Measurements from ENCODE around the gene ATF4. TPM values are rescaled to one million over a fixed set of nuclear protein-coding genes. Genes with fewer than 3 reads are reported as not detected.

Gene ATF4
- total and polyA plus RNA-seq, 7 experiments from 2014 or later = 68.9 to 293 (median 243) TPM

- no peak for ATAC-seq
- Mint-ChIP-seq H3K27ac (no peak overlapping the region), H3K9me3 (no peaks in the 10 kb centered on the region), H3K27me3 (peaks cover 0 to 2% (median 0%) of the 10 kb centered on the region in 5 donors), H3K4me3 (no peak overlapping the region), H3K36me3 (no peaks in the 10 kb centered on the region), H3K4me1 (peaks cover 6 to 10% (median 6%) of the 10 kb centered on the region in 7 donors)
- no peaks in the 10 kb centered on the region for H3K36me3 ChIP-seq (ENCODE audit: control insufficient read depth in 2 of 3, insufficient read depth in 3 of 3, low read length in 3 of 3)
- intact Hi-C loops (cut with micrococcal nuclease) = no loop called here
- CTCF ChIA-PET = interaction anchor here (0.6 kb wide), 1 partner anchor 28 kb away, joined by 3 read pairs; no protein-coding TSS in a partner anchor
- H3K9me3 ChIP-seq (ENCODE audit: control insufficient read depth in 2 of 3, low read length in 3 of 3) = no peaks in the 10 kb centered on the region
- no peak for DNase-seq
- H3K27me3 ChIP-seq (ENCODE audit: control insufficient read depth in 2 of 2, insufficient read depth in 2 of 2, low read length in 2 of 2) = no peaks in the 10 kb centered on the region
- POLR2A ChIA-PET = no interaction called here
- H3K4me3 ChIP-seq (ENCODE audit: low read length) = no peak overlapping the region
- H3K4me1 ChIP-seq (ENCODE audit: control insufficient read depth in 2 of 2, insufficient read depth in 2 of 2, low read length in 2 of 2) = no peaks in the 10 kb centered on the region
- no peak overlapping the region for H3K27ac ChIP-seq (ENCODE audit: low read depth, low read length)
Measured at GRCh38 chr22:39487826-39488520, 32.4 kb upstream of the ATF4 start.

DNA sequence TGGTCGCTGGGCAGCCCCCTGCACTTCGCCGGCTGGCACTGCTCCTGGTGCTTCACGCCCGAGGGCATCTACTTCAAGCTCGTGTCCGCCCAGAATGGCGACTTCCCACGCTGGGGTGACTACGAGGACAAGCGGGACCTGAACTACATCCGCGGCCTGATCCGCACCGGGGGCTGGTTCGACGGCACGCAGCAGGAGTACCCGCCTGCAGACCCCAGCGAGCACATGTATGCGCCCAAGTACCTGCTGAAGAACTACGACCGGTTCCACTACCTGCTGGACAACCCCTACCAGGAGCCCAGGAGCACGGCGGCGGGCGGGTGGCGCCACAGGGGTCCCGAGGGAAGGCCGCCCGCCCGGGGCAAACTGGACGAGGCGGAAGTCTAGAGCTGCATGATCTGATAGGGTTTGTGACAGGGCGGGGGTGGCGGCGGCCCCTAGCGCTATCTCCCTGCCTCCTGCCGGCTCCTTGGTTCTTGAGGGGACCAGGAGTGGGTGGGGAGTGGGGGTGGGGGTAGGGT lies 31.7 kb upstream of the ATF4 start:
- no peaks in the 10 kb centered on the region for H3K27me3 ChIP-seq (ENCODE audit: control insufficient read depth in 2 of 2, insufficient read depth in 2 of 2, low read length in 2 of 2)
- H3K4me1 Mint-ChIP-seq = peaks cover 6 to 14% (median 10%) of the 10 kb centered on the region in 7 donors
- intact Hi-C loops (cut with micrococcal nuclease) = no loop called here
- POLR2A ChIA-PET = no interaction called here
- H3K27ac Mint-ChIP-seq = no peak overlapping the region
- no peak for ATAC-seq
- no peaks in the 10 kb centered on the region for H3K36me3 Mint-ChIP-seq
- H3K9me3 ChIP-seq (ENCODE audit: control insufficient read depth in 2 of 3, low read length in 3 of 3) = no peaks in the 10 kb centered on the region
- no peaks in the 10 kb centered on the region for H3K4me1 ChIP-seq (ENCODE audit: control insufficient read depth in 2 of 2, insufficient read depth in 2 of 2, low read length in 2 of 2)
- H3K27me3 Mint-ChIP-seq = peaks cover 0 to 2% (median 0%) of the 10 kb centered on the region in 5 donors
- H3K9me3 Mint-ChIP-seq = no peaks in the 10 kb centered on the region
- no peak for DNase-seq
- no peak overlapping the region for H3K4me3 ChIP-seq (ENCODE audit: low read length)
- H3K27ac ChIP-seq (ENCODE audit: low read depth, low read length) = no peak overlapping the region
- no peaks in the 10 kb centered on the region for H3K36me3 ChIP-seq (ENCODE audit: control insufficient read depth in 2 of 3, insufficient read depth in 3 of 3, low read length in 3 of 3)
- H3K4me3 Mint-ChIP-seq = no peak overlapping the region
- CTCF ChIA-PET = interaction anchor here (0.6 kb wide), 1 partner anchor 27 kb away, joined by 3 read pairs; no protein-coding TSS in a partner anchor

GRCh38 chr22:39489094-39490068 lies 31.0 kb upstream of the ATF4 start:
- ChIA-PET CTCF (interaction anchor here (0.6 to 2.4 kb wide), 5 partner anchors 21 to 906 kb away, joined by 3 to 13 read pairs (median 4); partner anchors contain the start of gene TAB1), POLR2A (interaction anchor here (0.6 to 2.5 kb wide), 6 partner anchors 13 to 166 kb away, joined by 3 to 14 read pairs (median 4); partner anchors contain the start of genes ATF4, MIEF1 and RPS19BP1)
- Mint-ChIP-seq H3K9me3 (no peaks in the 10 kb centered on the region), H3K36me3 (no peaks in the 10 kb centered on the region), H3K4me1 (peaks cover 6 to 14% (median 11%) of the 10 kb centered on the region in 7 donors), H3K27me3 (peaks cover 0 to 2% (median 0%) of the 10 kb centered on the region in 5 donors), H3K4me3 (peak overlapping the region in 1 of 10 donors; percentile 59), H3K27ac (peak overlapping the region in 2 of 9 donors; percentile 82 to 88)
- H3K4me1 ChIP-seq (ENCODE audit: control insufficient read depth in 2 of 2, insufficient read depth in 2 of 2, low read length in 2 of 2) = no peaks in the 10 kb centered on the region
- intact Hi-C loops (cut with micrococcal nuclease) = loop anchor here in 1 of 2 donors (1.0 to 5.0 kb wide), 4 partner anchors 13 to 90 kb away; partner anchors contain the start of genes MIEF1 and TAB1
- no peak for ATAC-seq
- no peak for DNase-seq
- no peak overlapping the region for H3K27ac ChIP-seq (ENCODE audit: low read depth, low read length)
- H3K27me3 ChIP-seq (ENCODE audit: control insufficient read depth in 2 of 2, insufficient read depth in 2 of 2, low read length in 2 of 2) = no peaks in the 10 kb centered on the region
- H3K9me3 ChIP-seq (ENCODE audit: control insufficient read depth in 2 of 3, low read length in 3 of 3) = no peaks in the 10 kb centered on the region
- H3K4me3 ChIP-seq (ENCODE audit: low read length) = no peak overlapping the region
- H3K36me3 ChIP-seq (ENCODE audit: control insufficient read depth in 2 of 3, insufficient read depth in 3 of 3, low read length in 3 of 3) = no peaks in the 10 kb centered on the region

DNA sequence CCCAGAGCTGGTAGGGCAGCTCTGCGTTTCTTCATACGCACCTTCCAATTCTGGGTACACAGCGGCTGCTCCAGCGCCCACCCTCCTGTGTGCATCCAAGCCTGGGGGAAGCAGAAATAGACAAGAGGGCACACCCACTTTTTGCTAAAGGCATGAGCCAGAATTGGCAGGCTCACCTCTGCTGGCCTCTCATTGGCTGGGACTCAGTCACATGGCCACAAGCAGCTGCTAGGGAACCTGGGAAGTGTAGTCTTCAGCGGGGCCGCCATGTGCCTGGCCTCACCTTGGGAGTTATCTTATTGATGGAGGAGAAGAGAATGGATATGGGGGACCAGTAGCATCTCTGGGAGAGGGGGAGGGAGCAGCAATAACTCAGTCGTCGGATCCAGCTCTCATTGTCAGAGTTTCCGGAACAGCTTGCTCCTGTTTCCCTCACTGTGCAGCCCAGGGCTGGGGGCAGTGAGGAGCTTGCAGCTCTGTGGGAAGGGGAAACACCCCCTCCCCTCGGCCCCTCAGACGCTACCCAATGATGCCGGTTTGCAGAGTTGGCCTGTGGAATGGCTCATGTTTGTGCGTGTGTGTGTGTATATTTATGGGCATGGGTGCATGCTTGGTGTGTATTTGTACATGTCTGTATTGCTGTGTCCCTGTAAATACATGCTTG lies 30.1 kb upstream of the ATF4 start:
- Mint-ChIP-seq H3K36me3 (no peaks in the 10 kb centered on the region), H3K27ac (peak overlapping the region in 2 of 9 donors; percentile 82 to 88), H3K4me3 (peak overlapping the region in 1 of 10 donors; percentile 59), H3K27me3 (no peaks in the 10 kb centered on the region), H3K4me1 (peaks cover 6 to 17% (median 14%) of the 10 kb centered on the region in 7 donors), H3K9me3 (no peaks in the 10 kb centered on the region)
- Histone ChIP-seq H3K4me1 (ENCODE audit: control insufficient read depth in 2 of 2, insufficient read depth in 2 of 2, low read length in 2 of 2) (no peaks in the 10 kb centered on the region), H3K27me3 (ENCODE audit: control insufficient read depth in 2 of 2, insufficient read depth in 2 of 2, low read length in 2 of 2) (no peaks in the 10 kb centered on the region), H3K9me3 (ENCODE audit: control insufficient read depth in 2 of 3, low read length in 3 of 3) (no peaks in the 10 kb centered on the region), H3K4me3 (ENCODE audit: low read length) (no peak overlapping the region), H3K36me3 (ENCODE audit: control insufficient read depth in 2 of 3, insufficient read depth in 3 of 3, low read length in 3 of 3) (no peaks in the 10 kb centered on the region), H3K27ac (ENCODE audit: low read depth, low read length) (no peak overlapping the region)
- POLR2A ChIA-PET = interaction anchor here (0.6 to 2.5 kb wide), 8 partner anchors 11 to 165 kb away, joined by 3 to 14 read pairs (median 3); partner anchors contain the start of genes ATF4, MIEF1 and RPS19BP1
- DNase-seq (peak; percentile 43 to 83 (median 69)), ATAC-seq (peak; percentile 97)
- CTCF ChIA-PET = interaction anchor here (0.6 to 2.4 kb wide), 11 partner anchors 11 to 905 kb away, joined by 3 to 13 read pairs (median 3); partner anchors contain the start of genes ATF4 and TAB1
- intact Hi-C loops (cut with micrococcal nuclease) = loop anchor here in 1 of 2 donors (1.0 to 5.0 kb wide), 4 partner anchors 12 to 91 kb away; partner anchors contain the start of genes MIEF1 and TAB1

GRCh38 chr22:39490966-39491680 lies 29.2 kb upstream of the ATF4 start:
- DNase-seq = no peak
- Mint-ChIP-seq H3K36me3 (no peaks in the 10 kb centered on the region), H3K27ac (no peak overlapping the region), H3K4me1 (peaks cover 7 to 18% (median 16%) of the 10 kb centered on the region in 7 donors), H3K9me3 (no peaks in the 10 kb centered on the region), H3K4me3 (no peak overlapping the region), H3K27me3 (no peaks in the 10 kb centered on the region)
- no peaks in the 10 kb centered on the region for H3K4me1 ChIP-seq (ENCODE audit: control insufficient read depth in 2 of 2, insufficient read depth in 2 of 2, low read length in 2 of 2)
- ChIA-PET CTCF (interaction anchor here (0.8 to 2.4 kb wide), 8 partner anchors 12 to 525 kb away, joined by 3 to 13 read pairs (median 4); partner anchors contain the start of genes ATF4 and TAB1), POLR2A (interaction anchor here (0.6 to 2.5 kb wide), 7 partner anchors 11 to 91 kb away, joined by 3 to 14 read pairs (median 3); partner anchors contain the start of genes MIEF1 and TAB1)
- H3K27me3 ChIP-seq (ENCODE audit: control insufficient read depth in 2 of 2, insufficient read depth in 2 of 2, low read length in 2 of 2) = no peaks in the 10 kb centered on the region
- H3K27ac ChIP-seq (ENCODE audit: low read depth, low read length) = no peak overlapping the region
- H3K9me3 ChIP-seq (ENCODE audit: control insufficient read depth in 2 of 3, low read length in 3 of 3) = no peaks in the 10 kb centered on the region
- H3K36me3 ChIP-seq (ENCODE audit: control insufficient read depth in 2 of 3, insufficient read depth in 3 of 3, low read length in 3 of 3) = no peaks in the 10 kb centered on the region
- intact Hi-C loops (cut with micrococcal nuclease) = loop anchor here in 1 of 2 donors (1.0 to 5.0 kb wide), 4 partner anchors 11 to 92 kb away; partner anchors contain the start of genes MIEF1 and TAB1
- no peak overlapping the region for H3K4me3 ChIP-seq (ENCODE audit: low read length)
- ATAC-seq = no peak
